H1 (cell line): ENCODE results near the gene TCFL5. TPM values are rescaled to one million over a fixed set of nuclear protein-coding genes. Genes with fewer than 3 reads are reported as not detected.

Experiments
- CTCF ChIA-PET: fragments of 300-600 bp; sonication (Branson Sonifier 250); formaldehyde crosslinking; loops from one replicate; lab custom pipeline; 2021; ENCODE audit not compliant: partially characterized antibody; lab: Charles Lee
- POLR2A ChIA-PET: fragments of 300-600 bp; sonication (Branson Sonifier 250); formaldehyde crosslinking; loops from one replicate; lab custom pipeline; 2021; ENCODE audit warnings: inconsistent platforms; ENCODE audit not compliant: partially characterized antibody; lab: Charles Lee
- DNase-seq, 2 experiments: peaks; one replicate each; pipeline versions ENCODE4 v3.0.0 to v3.0.0-alpha.2; 2010 to 2022; ENCODE audit warnings: low spot score in 2 of 2, low read depth in 1 of 2, mixed read lengths in 1 of 2
- FAIRE-seq: peaks from 2 replicates; lab custom pipeline; 2011; peaks lifted over from hg19 to GRCh38; lab: Jason Lieb, UNC
- H2AFZ ChIP-seq: 2 replicates; pipeline ENCODE4 v1.8.1; 2012; ENCODE audit warnings: low read length, inconsistent platforms
- H2AK5ac ChIP-seq: 2 replicates; pipeline ENCODE4 v1.6.1; 2013; ENCODE audit warnings: low read depth, low read length
- H2BK120ac ChIP-seq: replicated peaks from 2 replicates; pipeline ENCODE3; 2013; ENCODE audit warnings: low read depth, low read length, inconsistent platforms
- H2BK12ac ChIP-seq: 2 replicates; pipeline ENCODE4 v1.6.1; 2013; ENCODE audit warnings: low read depth, low read length
- H2BK15ac ChIP-seq: 2 replicates; pipeline ENCODE4 v1.6.1; 2013; ENCODE audit warnings: low read length
- H2BK20ac ChIP-seq: 2 replicates; pipeline ENCODE4 v1.6.1; 2013; ENCODE audit warnings: low read length
- H2BK5ac ChIP-seq: 2 replicates; pipeline ENCODE4 v1.6.1; 2013; ENCODE audit warnings: low read depth, low read length
- H3K14ac ChIP-seq: 2 replicates; pipeline ENCODE4 v1.6.1; 2013; ENCODE audit warnings: inconsistent platforms; ENCODE audit not compliant: insufficient read length
- H3K18ac ChIP-seq: 2 replicates; pipeline ENCODE4 v1.6.1; 2013; ENCODE audit warnings: low read length; ENCODE audit errors: extremely low read depth
- H3K23ac ChIP-seq: 2 replicates; pipeline ENCODE4 v1.6.1; 2013; ENCODE audit warnings: inconsistent platforms; ENCODE audit not compliant: insufficient read length
- H3K23me2 ChIP-seq: 2 replicates; pipeline ENCODE4 v1.6.1; 2013; ENCODE audit warnings: low read depth, low read length
- H3K27ac ChIP-seq: 2 replicates; pipeline ENCODE4 v1.6.1; 2011; ENCODE audit warnings: low read depth, low read length, inconsistent platforms
- H3K27me3 ChIP-seq, 4 experiments: replicated peaks in 1 of 4; 1 replicate in 1 of 4; 2 replicates in 3 of 4; pipeline versions ENCODE4 v1.6.1 to v1.8.1; 2011 to 2013; ENCODE audit warnings: low read length in 3 of 4, mild to moderate bottlenecking in 3 of 4, inconsistent platforms in 2 of 4, mixed read lengths in 2 of 4, moderate library complexity in 1 of 4; ENCODE audit not compliant: control insufficient read depth in 3 of 4, insufficient read depth in 3 of 4; ENCODE audit errors: extremely low read depth in 1 of 4
- H3K36me3 ChIP-seq, 4 experiments: 2 replicates each; pipeline versions ENCODE4 v1.6.1 to v1.8.1; 2011 to 2013; ENCODE audit warnings: mild to moderate bottlenecking in 4 of 4, low read length in 3 of 4, moderate library complexity in 2 of 4, control low read depth in 1 of 4, inconsistent platforms in 1 of 4; ENCODE audit not compliant: insufficient read depth in 4 of 4, control insufficient read depth in 2 of 4
- H3K4ac ChIP-seq: replicated peaks from 2 replicates; pipeline ENCODE3; 2013; ENCODE audit warnings: low read length, low read depth, mixed read lengths, inconsistent platforms; ENCODE audit not compliant: insufficient read length
- H3K4me1 ChIP-seq, 4 experiments: replicated peaks in 1 of 4; 1 replicate in 1 of 4; 2 replicates in 3 of 4; pipeline versions ENCODE4 v1.6.1 to v1.8.1; 2011 to 2013; ENCODE audit warnings: low read length in 3 of 4, inconsistent platforms in 2 of 4, mixed read lengths in 1 of 4; ENCODE audit not compliant: insufficient read depth in 4 of 4, control insufficient read depth in 3 of 4
- H3K4me2 ChIP-seq, 2 experiments: 2 replicates each; pipeline versions ENCODE4 v1.6.1 to v1.8.1; 2011 to 2013; ENCODE audit warnings: low read depth in 2 of 2, low read length in 2 of 2, control low read depth in 1 of 2, inconsistent platforms in 1 of 2, mild to moderate bottlenecking in 1 of 2; ENCODE audit not compliant: insufficient read depth in 1 of 2
- H3K4me3 ChIP-seq, 4 experiments: fragments of 200-600, 300-600 bp in 1 of 4; sonication (generic), shearing (Covaris generic), sonication (Bioruptor Twin) in 1 of 4; 2 replicates each; pipeline versions ENCODE4 v1.5.1 to v1.8.1; 2011 to 2016; ENCODE audit warnings: low read length in 4 of 4, low read depth in 3 of 4, control low read depth in 2 of 4, inconsistent platforms in 2 of 4, mild to moderate bottlenecking in 2 of 4, mixed read lengths in 1 of 4, moderate library complexity in 1 of 4; ENCODE audit not compliant: insufficient read depth in 2 of 4; ENCODE audit errors: extremely low read depth in 1 of 4
- H3K56ac ChIP-seq: replicated peaks from 2 replicates; pipeline ENCODE3; 2013; ENCODE audit warnings: low read depth, mild to moderate bottlenecking, mixed read lengths, low read length, inconsistent platforms; ENCODE audit not compliant: insufficient read length
- H3K79me1 ChIP-seq: 2 replicates; pipeline ENCODE4 v1.6.1; 2013; ENCODE audit warnings: low read depth, low read length, control low read depth
- H3K79me2 ChIP-seq, 2 experiments: 2 replicates each; pipeline versions ENCODE4 v1.6.1 to v1.8.1; 2012 to 2013; ENCODE audit warnings: low read length in 2 of 2, mild to moderate bottlenecking in 2 of 2, inconsistent platforms in 1 of 2; ENCODE audit not compliant: insufficient read depth in 2 of 2, control insufficient read depth in 1 of 2
- H3K9ac ChIP-seq, 4 experiments: replicated peaks in 1 of 4; 1 replicate in 1 of 4; 2 replicates in 3 of 4; pipeline versions ENCODE4 v1.6.1 to v1.8.1; 2011 to 2013; ENCODE audit warnings: low read depth in 3 of 4, low read length in 3 of 4, control low read depth in 2 of 4, mild to moderate bottlenecking in 2 of 4, moderate library complexity in 2 of 4, inconsistent platforms in 1 of 4; ENCODE audit errors: extremely low read depth in 1 of 4
- H3K9me3 ChIP-seq, 2 experiments: 2 replicates each; pipeline versions ENCODE4 v1.6.1 to v1.8.1; 2012 to 2013; ENCODE audit warnings: mild to moderate bottlenecking in 2 of 2, moderate library complexity in 2 of 2, control low read depth in 1 of 2, inconsistent platforms in 1 of 2, low read depth in 1 of 2, low read length in 1 of 2, mixed read lengths in 1 of 2; ENCODE audit not compliant: insufficient read depth in 2 of 2
- H4K20me1 ChIP-seq, 2 experiments: replicated peaks in 1 of 2; 2 replicates each; pipeline versions ENCODE3 to v1.8.1; 2011 to 2013; ENCODE audit warnings: inconsistent platforms in 2 of 2, low read length in 2 of 2, mild to moderate bottlenecking in 1 of 2; ENCODE audit not compliant: insufficient read depth in 2 of 2, control insufficient read depth in 1 of 2
- H4K5ac ChIP-seq: 2 replicates; pipeline ENCODE4 v1.6.1; 2013; ENCODE audit warnings: low read length, low read depth, mixed read lengths, inconsistent platforms; ENCODE audit not compliant: insufficient read length
- H4K8ac ChIP-seq: 2 replicates; pipeline ENCODE4 v1.8.0; 2013; ENCODE audit warnings: mild to moderate bottlenecking, moderate library complexity, low read length, inconsistent platforms; ENCODE audit not compliant: insufficient read depth; ENCODE audit errors: extremely low read depth
- H4K91ac ChIP-seq: replicated peaks from 2 replicates; pipeline ENCODE3; 2013; ENCODE audit warnings: low read length, mixed read lengths, inconsistent platforms; ENCODE audit not compliant: insufficient read length
- ASH2L ChIP-seq: fragments of 200-600, 300-600 bp; sonication (generic); IDR thresholded peaks from one replicate; pipeline ENCODE4 v1.7.1; 2017; ENCODE audit warnings: low read length
- CTBP2 ChIP-seq: IDR thresholded peaks from 2 replicates; pipeline ENCODE4 v1.7.0; 2011; ENCODE audit warnings: borderline replicate concordance, mild to moderate bottlenecking, moderate library complexity, mixed read lengths, low read length; ENCODE audit not compliant: insufficient read depth, insufficient read length
- EGR1 ChIP-seq: IDR thresholded peaks from 2 replicates; pipeline ENCODE4 v1.6.1; 2011; ENCODE audit warnings: low read depth, low read length, borderline replicate concordance
- EP300 ChIP-seq, 2 experiments: IDR thresholded peaks; 1 replicate in 1 of 2; 2 replicates in 1 of 2; pipeline ENCODE4 v1.6.1; 2011 to 2012; ENCODE audit warnings: low read depth in 2 of 2, low read length in 2 of 2, mild to moderate bottlenecking in 2 of 2, borderline replicate concordance in 1 of 2, inconsistent platforms in 1 of 2, moderate library complexity in 1 of 2
- POU5F1 ChIP-seq: IDR thresholded peaks from 2 replicates; pipeline ENCODE4 v1.6.1; 2011; ENCODE audit warnings: low read depth, mild to moderate bottlenecking, low read length, moderate library complexity
- RFX5 ChIP-seq: IDR thresholded peaks from 2 replicates; pipeline ENCODE4 v1.6.1; 2011; ENCODE audit warnings: low read depth, low read length, improper control_type of control experiment, borderline replicate concordance
- RXRA ChIP-seq: IDR thresholded peaks from 2 replicates; pipeline ENCODE4 v1.6.1; 2011; ENCODE audit warnings: low read depth, mild to moderate bottlenecking, low read length, moderate library complexity; ENCODE audit not compliant: insufficient read depth
- TAF1 ChIP-seq: IDR thresholded peaks from 2 replicates; pipeline ENCODE4 v1.6.1; 2011; ENCODE audit warnings: mild to moderate bottlenecking, low read depth, low read length
- YY1 ChIP-seq: IDR thresholded peaks from 2 replicates; pipeline ENCODE4 v1.6.1; 2011; ENCODE audit warnings: low read depth, mild to moderate bottlenecking, low read length
- WGBS, 2 experiments: shearing (Covaris generic) in 1 of 2; methylation state at CpG; one replicate each; pipeline versions ENCODE4 v1.1.6 to v1.1.7; 2013 to 2015; ENCODE audit warnings: low lambda C conversion rate in 2 of 2, mixed read lengths in 2 of 2, inconsistent platforms in 1 of 2, low coverage in 1 of 2, missing lambda C conversion rate in 1 of 2; ENCODE audit not compliant: insufficient replicate concordance in 2 of 2, insufficient coverage in 1 of 2, insufficient read length in 1 of 2; ENCODE audit errors: extremely low coverage in 1 of 2, missing lambda C conversion rate in 1 of 2; 5-methylcytosine and 5-hydroxymethylcytosine counted together
- polyA plus RNA-seq, 7 experiments: library from polyadenylated mRNA; depleted of rRNA in 3 of 7; stranded (reverse) in 5 of 7; unstranded in 2 of 7; fragments of >200 nt in 5 of 7; fragments of 200-250 nt in 2 of 7; gene quantifications; 1 replicate in 5 of 7; 2 replicates in 1 of 7; 4 replicates in 1 of 7; pipeline versions ENCODE4 v1.2.1 to v1.2.3, GENCODE V29; 2011 to 2013; ENCODE audit warnings: missing spikeins in 2 of 7, mixed read lengths in 2 of 7
- total RNA-seq: library from RNA; stranded (reverse); fragmentation: NEBNext Ultra II Directional; extraction: Animal tissue kit (Norgen Biotek cat#: 25700); gene quantifications from 2 replicates; pipeline ENCODE4 v1.2.1, GENCODE V29; 2021
- TF ChIP-seq, protein P1 (sequence below): IDR thresholded peaks from 2 replicates; pipeline ENCODE4 v1.6.1; 2012; ENCODE audit warnings: low read length, inconsistent platforms

The TCFL5 gene
- total and polyA plus RNA-seq, 2 of the 8 experiments (the other 6 are each of a cell fraction or from before 2014, with no cell fraction given) = 6.2 to 15.0 TPM

DNA sequence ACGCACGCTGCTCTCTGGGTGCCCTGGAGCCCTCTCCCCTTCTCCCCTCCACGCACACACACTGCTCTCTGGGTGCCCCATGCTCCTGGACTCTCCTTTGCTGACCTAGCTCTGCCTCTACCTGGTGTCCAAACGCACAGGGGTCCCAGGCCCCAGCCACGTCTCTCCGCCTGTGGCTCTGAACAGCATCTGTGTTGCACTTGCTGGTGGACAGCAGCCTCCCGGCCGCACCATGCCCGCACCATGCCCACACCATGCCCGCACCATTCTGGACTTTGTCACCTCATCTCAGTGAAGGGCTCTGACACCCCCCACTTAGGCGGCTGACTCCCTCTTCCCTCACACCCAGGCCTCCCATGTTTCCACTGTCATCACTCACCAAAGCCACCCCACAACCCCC, 21.8 kb downstream of the TCFL5 start:
- Histone ChIP-seq H3K79me1 (no peaks in the 10 kb centered on the region), H3K56ac (no peak overlapping the region), H2AFZ (no peak overlapping the region), H3K4me3 (no peak overlapping the region), H3K9me3 (no peaks in the 10 kb centered on the region), H4K8ac (no peak overlapping the region), H3K27me3 (no peaks in the 10 kb centered on the region), H2BK20ac (no peak overlapping the region), H3K14ac (no peak overlapping the region), H3K4me2 (no peak overlapping the region), H4K91ac (no peak overlapping the region), H3K79me2 (no peaks in the 10 kb centered on the region), H2BK120ac (no peak overlapping the region), H3K9ac (no peak overlapping the region), H3K23me2 (no peaks in the 10 kb centered on the region), H4K20me1 (peaks cover 0 to 2% of the 10 kb centered on the region in 2 experiments), H3K4ac (no peak overlapping the region), H2BK5ac (no peak overlapping the region), H2BK12ac (no peak overlapping the region), H3K36me3 (peaks cover 0 to 18% (median 4%) of the 10 kb centered on the region in 4 experiments; a peak in 3 of 8 replicates), H3K4me1 (peaks cover 0 to 3% (median 0%) of the 10 kb centered on the region in 4 experiments; a peak in 3 of 7 replicates), H2AK5ac (no peak overlapping the region), H3K27ac (no peak overlapping the region), H2BK15ac (no peak overlapping the region), H3K18ac (no peak overlapping the region), H3K23ac (no peak overlapping the region), H4K5ac (no peak overlapping the region)
- CTCF ChIA-PET = interaction anchor here (0.8 to 1.3 kb wide), 3 partner anchors 15 to 386 kb away, joined by 4 read pairs; no protein-coding TSS in a partner anchor
- DNase-seq (no peak), FAIRE-seq (no peak)
- WGBS, 2 experiments = 90% methylated on average over 6 of the region's 11 CpGs; no CpG with 5 or more reads in 1 of the 2 experiments
- POLR2A ChIA-PET = interaction anchor here (1.0 to 1.1 kb wide), 2 partner anchors 10 to 25 kb away, joined by 3 to 4 read pairs; no protein-coding TSS in a partner anchor
- TF ChIP-seq YY1 (no peak), RXRA (no peak), CTBP2 (no peak), TAF1 (no peak), RFX5 (no peak), EGR1 (no peak), POU5F1 (no peak), EP300 (IDR thresholded peaks at IDR 0.05; ENCODE audit: borderline replicate concordance in 1 of 2, low read depth in 2 of 2, low read length in 2 of 2) (no peak), ASH2L (no peak)
- TF ChIP-seq, protein P1, sequence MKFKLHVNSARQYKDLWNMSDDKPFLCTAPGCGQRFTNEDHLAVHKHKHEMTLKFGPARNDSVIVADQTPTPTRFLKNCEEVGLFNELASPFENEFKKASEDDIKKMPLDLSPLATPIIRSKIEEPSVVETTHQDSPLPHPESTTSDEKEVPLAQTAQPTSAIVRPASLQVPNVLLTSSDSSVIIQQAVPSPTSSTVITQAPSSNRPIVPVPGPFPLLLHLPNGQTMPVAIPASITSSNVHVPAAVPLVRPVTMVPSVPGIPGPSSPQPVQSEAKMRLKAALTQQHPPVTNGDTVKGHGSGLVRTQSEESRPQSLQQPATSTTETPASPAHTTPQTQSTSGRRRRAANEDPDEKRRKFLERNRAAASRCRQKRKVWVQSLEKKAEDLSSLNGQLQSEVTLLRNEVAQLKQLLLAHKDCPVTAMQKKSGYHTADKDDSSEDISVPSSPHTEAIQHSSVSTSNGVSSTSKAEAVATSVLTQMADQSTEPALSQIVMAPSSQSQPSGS = no peak
